HG03342 (cell line): ENCODE data around the gene HDAC8.
"Not testable (repeated sequence)": the region's sequence is repeated elsewhere in the genome, so short reads cannot be mapped to it uniquely, and the experiment has no call there.

ENCODE experiments used
- ATAC-seq: cut with Tn5 transposase; IDR thresholded peaks from one replicate; pipeline ENCODE4 v1.9.1; 2021; ENCODE audit warnings: mild to moderate bottlenecking, moderate library complexity; ENCODE audit not compliant: unreplicated experiment

HDAC8 gene

GRCh38 chrX:72465889-72466288, 106.8 kb downstream of the HDAC8 start:
- no peak for ATAC-seq

GRCh38 chrX:72461766-72462165, 110.9 kb downstream of the HDAC8 start:
- ATAC-seq, result no peak

GRCh38 chrX:72461288-72461687, 111.4 kb downstream of the HDAC8 start:
- ATAC-seq, result no peak

GRCh38 chrX:72460715-72461114, 111.9 kb downstream of the HDAC8 start:
- ATAC-seq, result no peak

GRCh38 chrX:72449034-72449433, 123.6 kb downstream of the HDAC8 start:
- not testable (repeated sequence) for ATAC-seq

GRCh38 chrX:72440764-72441163, 131.9 kb downstream of the HDAC8 start:
- ATAC-seq, result not testable (repeated sequence)

GRCh38 chrX:72436010-72436409, 136.6 kb downstream of the HDAC8 start:
- ATAC-seq, result no peak

GRCh38 chrX:72430405-72430968, 142.2 kb downstream of the HDAC8 start:
- no peak for ATAC-seq

- ATAC-seq, result no peak
Measured at GRCh38 chrX:72421797-72422196, 150.8 kb downstream of the HDAC8 start.

GRCh38 chrX:72409993-72410392, 162.7 kb downstream of the HDAC8 start:
- ATAC-seq, result no peak

GRCh38 chrX:72408885-72409284, 163.8 kb downstream of the HDAC8 start:
- ATAC-seq, result no peak

GRCh38 chrX:72405136-72405535, 167.5 kb downstream of the HDAC8 start:
- not testable (repeated sequence) for ATAC-seq

GRCh38 chrX:72402614-72403013, 170.0 kb downstream of the HDAC8 start:
- no peak for ATAC-seq

GRCh38 chrX:72399816-72400215, 172.8 kb downstream of the HDAC8 start:
- ATAC-seq, result no peak

- no peak for ATAC-seq
Measured at GRCh38 chrX:72396117-72396516, 176.5 kb downstream of the HDAC8 start.

GRCh38 chrX:72395237-72395636, 177.4 kb downstream of the HDAC8 start:
- ATAC-seq, result no peak

- ATAC-seq, result no peak
Measured at GRCh38 chrX:72394518-72395170, 178.0 kb downstream of the HDAC8 start.

GRCh38 chrX:72393836-72394517, 178.7 kb downstream of the HDAC8 start:
- ATAC-seq, result no peak

GRCh38 chrX:72392816-72393800, 179.5 kb downstream of the HDAC8 start:
- no peak for ATAC-seq

- ATAC-seq, result no peak
Measured at GRCh38 chrX:72392042-72392441, 180.6 kb downstream of the HDAC8 start.

- no peak for ATAC-seq
Measured at GRCh38 chrX:72387247-72387646, 185.4 kb downstream of the HDAC8 start.
